Measurements from ENCODE around the gene NIPAL4.

NIPAL4 gene

DNA sequence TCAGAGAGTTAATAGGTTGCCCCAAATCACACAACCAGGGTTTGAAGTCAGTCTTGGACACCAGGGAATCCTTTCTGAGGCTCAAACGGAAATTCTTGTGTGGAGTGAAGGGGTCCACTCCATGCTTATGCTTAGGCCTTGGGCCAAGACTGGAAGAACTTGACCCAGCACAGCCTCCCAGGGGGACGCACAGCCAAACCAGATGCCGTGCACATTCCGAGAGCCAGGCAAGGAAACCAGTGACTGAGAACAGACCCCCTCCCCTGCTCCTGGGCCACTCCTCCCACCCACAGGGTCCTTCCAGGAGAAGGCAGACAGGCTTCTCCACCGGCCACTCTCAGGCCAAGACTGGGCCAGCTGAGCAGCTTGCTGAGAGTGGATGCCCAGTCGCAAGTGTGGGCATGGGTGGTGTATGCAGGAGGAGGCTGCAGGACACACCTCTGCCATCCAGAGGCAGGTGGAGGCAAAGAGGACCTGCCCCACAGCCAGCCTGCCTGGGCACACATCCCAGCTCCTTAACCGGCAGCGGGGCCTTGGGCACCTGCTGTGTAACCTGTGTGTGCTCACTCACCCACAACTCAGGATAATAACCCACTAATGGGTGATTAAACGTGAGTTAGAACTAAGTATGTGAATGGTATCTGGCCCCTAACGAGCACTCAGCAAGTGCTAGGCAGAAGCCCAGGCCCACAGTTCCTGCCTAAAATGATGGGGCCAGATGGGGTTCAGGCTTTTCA, 38.0 kb downstream of the NIPAL4 start:
- DNase-seq (no peak), ATAC-seq (ENCODE audit: insufficient read depth, low read depth) (no peak)
- Histone ChIP-seq H2AFZ (ENCODE audit: low read depth, low read length) (no peak overlapping the region), H3K9me3 (ENCODE audit: insufficient read depth, low read length, severe bottlenecking) (no peaks in the 10 kb centered on the region), H3K4me1 (ENCODE audit: insufficient read depth, low read length) (no peaks in the 10 kb centered on the region; the same call in 1 of the 2 replicates), H3K9ac (ENCODE audit: low read depth, low read length) (no peak overlapping the region), H3K4me3 (ENCODE audit: low read depth in 1 of 2, low read length in 2 of 2) (no peak overlapping the region), H3K27me3 (ENCODE audit: insufficient read depth, low read length, poor library complexity) (no peaks in the 10 kb centered on the region), H4K20me1 (ENCODE audit: insufficient read depth, low read length) (no peaks in the 10 kb centered on the region), H3K36me3 (ENCODE audit: insufficient read depth, low read length) (no peaks in the 10 kb centered on the region), H3K27ac (ENCODE audit: low read length) (no peak overlapping the region), H3K79me2 (ENCODE audit: insufficient read depth, low read length) (no peaks in the 10 kb centered on the region), H3K4me2 (ENCODE audit: insufficient read depth, low read length) (no peak overlapping the region)
- no peak for TF ChIP-seq EZH2 (IDR thresholded peaks at IDR 0.05; ENCODE audit: borderline replicate concordance, low read depth, low read length, severe bottlenecking)
- TF ChIP-seq, protein P1, sequence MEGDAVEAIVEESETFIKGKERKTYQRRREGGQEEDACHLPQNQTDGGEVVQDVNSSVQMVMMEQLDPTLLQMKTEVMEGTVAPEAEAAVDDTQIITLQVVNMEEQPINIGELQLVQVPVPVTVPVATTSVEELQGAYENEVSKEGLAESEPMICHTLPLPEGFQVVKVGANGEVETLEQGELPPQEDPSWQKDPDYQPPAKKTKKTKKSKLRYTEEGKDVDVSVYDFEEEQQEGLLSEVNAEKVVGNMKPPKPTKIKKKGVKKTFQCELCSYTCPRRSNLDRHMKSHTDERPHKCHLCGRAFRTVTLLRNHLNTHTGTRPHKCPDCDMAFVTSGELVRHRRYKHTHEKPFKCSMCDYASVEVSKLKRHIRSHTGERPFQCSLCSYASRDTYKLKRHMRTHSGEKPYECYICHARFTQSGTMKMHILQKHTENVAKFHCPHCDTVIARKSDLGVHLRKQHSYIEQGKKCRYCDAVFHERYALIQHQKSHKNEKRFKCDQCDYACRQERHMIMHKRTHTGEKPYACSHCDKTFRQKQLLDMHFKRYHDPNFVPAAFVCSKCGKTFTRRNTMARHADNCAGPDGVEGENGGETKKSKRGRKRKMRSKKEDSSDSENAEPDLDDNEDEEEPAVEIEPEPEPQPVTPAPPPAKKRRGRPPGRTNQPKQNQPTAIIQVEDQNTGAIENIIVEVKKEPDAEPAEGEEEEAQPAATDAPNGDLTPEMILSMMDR (IDR thresholded peaks at IDR 0.05; ENCODE audit: borderline replicate concordance, extremely low read depth, low read length, poor library complexity, severe bottlenecking), result no peak

DNA sequence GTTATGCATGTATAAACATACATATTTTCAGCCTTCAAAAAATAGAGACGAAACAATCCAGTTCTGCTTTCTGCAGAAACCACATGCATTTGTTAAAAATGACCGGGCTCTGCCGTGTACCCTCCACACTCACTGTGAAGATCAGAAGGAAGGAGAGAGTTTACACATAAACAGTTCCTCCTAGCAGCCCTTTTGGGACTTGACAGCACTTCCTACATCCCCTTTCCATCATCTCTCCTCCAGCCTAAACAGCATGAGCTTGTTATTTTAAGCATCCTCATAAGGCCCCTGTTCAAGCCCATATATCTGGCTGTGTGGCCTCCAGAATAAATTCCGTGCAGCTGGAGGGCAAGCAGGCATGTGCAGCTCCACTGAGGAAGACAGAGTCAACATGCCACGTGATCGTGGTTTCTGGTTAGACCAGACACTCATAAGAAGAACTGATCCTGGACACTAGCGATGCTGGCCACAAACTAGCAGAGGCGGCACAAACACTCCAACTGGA, 42.2 kb downstream of the NIPAL4 start:
- H3K36me3 ChIP-seq (ENCODE audit: insufficient read depth, low read length), result peaks cover 3% of the 10 kb centered on the region
- H3K9me3 ChIP-seq (ENCODE audit: insufficient read depth, low read length, severe bottlenecking), result no peaks in the 10 kb centered on the region
- ATAC-seq (ENCODE audit: insufficient read depth, low read depth) (peak; percentile 63; the same call in 2 of the 3 replicates), DNase-seq (peak; percentile 13)
- TF ChIP-seq EZH2 (IDR thresholded peaks at IDR 0.05; ENCODE audit: borderline replicate concordance, low read depth, low read length, severe bottlenecking), result no peak
- TF ChIP-seq, protein P1 (IDR thresholded peaks at IDR 0.05; ENCODE audit: borderline replicate concordance, extremely low read depth, low read length, poor library complexity, severe bottlenecking), result no peak
- H3K79me2 ChIP-seq (ENCODE audit: insufficient read depth, low read length), result no peaks in the 10 kb centered on the region
- H4K20me1 ChIP-seq (ENCODE audit: insufficient read depth, low read length), result no peaks in the 10 kb centered on the region
- H3K9ac ChIP-seq (ENCODE audit: low read depth, low read length), result no peak overlapping the region
- H3K27me3 ChIP-seq (ENCODE audit: insufficient read depth, low read length, poor library complexity), result no peaks in the 10 kb centered on the region
- no peak overlapping the region for H3K4me3 ChIP-seq (ENCODE audit: low read depth in 1 of 2, low read length in 2 of 2)
- H3K4me2 ChIP-seq (ENCODE audit: insufficient read depth, low read length), result no peak overlapping the region
- no peak overlapping the region for H2AFZ ChIP-seq (ENCODE audit: low read depth, low read length)
- H3K27ac ChIP-seq (ENCODE audit: low read length), result no peak overlapping the region
- no peaks in the 10 kb centered on the region; the same call in 1 of the 2 replicates for H3K4me1 ChIP-seq (ENCODE audit: insufficient read depth, low read length)

DNA sequence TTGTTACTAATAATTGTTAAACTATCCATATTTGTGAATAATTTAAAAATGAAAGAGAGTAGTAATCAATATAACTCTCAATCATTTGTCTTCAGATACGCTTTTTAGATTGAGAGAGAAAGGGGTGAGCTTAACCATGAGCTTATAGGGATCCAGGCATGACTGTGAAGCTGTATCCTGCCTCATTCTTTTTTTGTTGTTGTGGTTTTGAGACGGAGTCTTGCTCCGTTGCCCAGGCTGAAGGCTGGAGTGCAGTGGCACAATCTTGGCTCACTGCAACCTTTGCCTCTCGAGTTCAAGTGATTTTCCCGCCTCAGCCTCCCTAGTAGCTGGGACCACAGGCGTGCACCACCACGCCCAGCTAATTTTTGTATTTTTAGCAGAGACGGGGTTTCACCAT, 44.0 kb downstream of the NIPAL4 start:
- Histone ChIP-seq H3K4me1 (ENCODE audit: insufficient read depth, low read length) (no peaks in the 10 kb centered on the region; the same call in 1 of the 2 replicates), H3K4me2 (ENCODE audit: insufficient read depth, low read length) (no peak overlapping the region), H4K20me1 (ENCODE audit: insufficient read depth, low read length) (no peaks in the 10 kb centered on the region), H3K9me3 (ENCODE audit: insufficient read depth, low read length, severe bottlenecking) (no peaks in the 10 kb centered on the region), H2AFZ (ENCODE audit: low read depth, low read length) (no peak overlapping the region), H3K27ac (ENCODE audit: low read length) (no peak overlapping the region), H3K36me3 (ENCODE audit: insufficient read depth, low read length) (peaks cover 3% of the 10 kb centered on the region), H3K27me3 (ENCODE audit: insufficient read depth, low read length, poor library complexity) (no peaks in the 10 kb centered on the region), H3K9ac (ENCODE audit: low read depth, low read length) (no peak overlapping the region), H3K79me2 (ENCODE audit: insufficient read depth, low read length) (no peaks in the 10 kb centered on the region), H3K4me3 (ENCODE audit: low read depth in 1 of 2, low read length in 2 of 2) (no peak overlapping the region)
- no peak for ATAC-seq (ENCODE audit: insufficient read depth, low read depth)
- DNase-seq, result no peak
- TF ChIP-seq, protein P1 (IDR thresholded peaks at IDR 0.05; ENCODE audit: borderline replicate concordance, extremely low read depth, low read length, poor library complexity, severe bottlenecking), result no peak
- no peak for TF ChIP-seq EZH2 (IDR thresholded peaks at IDR 0.05; ENCODE audit: borderline replicate concordance, low read depth, low read length, severe bottlenecking)

Measured in DND-41 (cell line).